Fibroblast of mammary gland (primary cell): ENCODE results near the gene DMWD.

Experiments
- DNase-seq: peaks from one replicate; pipeline ENCODE4 v3.0.0-alpha.2; 2010; ENCODE audit warnings: low read depth
- H3K4me3 ChIP-seq: 2 replicates; pipeline ENCODE4 v1.5.1; 2011; ENCODE audit warnings: low read depth, mild to moderate bottlenecking, low read length, moderate library complexity; ENCODE audit not compliant: control insufficient read depth
- TF ChIP-seq, protein P1 (sequence below): conservative IDR thresholded peaks from 2 replicates; pipeline ENCODE4 v1.5.1; 2011; ENCODE audit warnings: low read depth, low read length, inconsistent platforms; ENCODE audit not compliant: control insufficient read depth, insufficient read depth

DMWD gene

DNA sequence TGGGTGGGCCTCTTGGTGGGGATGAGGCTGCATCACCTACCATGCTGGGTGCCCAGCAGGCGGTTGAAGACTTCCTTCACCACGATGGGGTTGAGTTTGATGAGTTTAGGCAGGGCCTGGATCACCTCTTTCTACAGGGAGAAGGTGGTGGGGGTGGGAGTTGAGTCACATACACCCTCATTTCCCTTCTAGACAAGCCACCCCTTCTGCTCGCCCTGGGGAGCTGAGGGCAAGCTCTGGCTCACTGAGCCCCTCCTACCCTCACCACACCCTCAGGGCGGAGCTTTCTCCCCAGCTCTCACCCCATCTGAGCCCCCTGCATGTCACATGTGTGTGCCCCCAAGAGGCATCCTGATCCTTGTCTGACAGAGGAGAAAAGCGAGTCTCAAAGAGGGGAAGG is 30.1 kb upstream of the DMWD start:
- TF ChIP-seq, protein P1, sequence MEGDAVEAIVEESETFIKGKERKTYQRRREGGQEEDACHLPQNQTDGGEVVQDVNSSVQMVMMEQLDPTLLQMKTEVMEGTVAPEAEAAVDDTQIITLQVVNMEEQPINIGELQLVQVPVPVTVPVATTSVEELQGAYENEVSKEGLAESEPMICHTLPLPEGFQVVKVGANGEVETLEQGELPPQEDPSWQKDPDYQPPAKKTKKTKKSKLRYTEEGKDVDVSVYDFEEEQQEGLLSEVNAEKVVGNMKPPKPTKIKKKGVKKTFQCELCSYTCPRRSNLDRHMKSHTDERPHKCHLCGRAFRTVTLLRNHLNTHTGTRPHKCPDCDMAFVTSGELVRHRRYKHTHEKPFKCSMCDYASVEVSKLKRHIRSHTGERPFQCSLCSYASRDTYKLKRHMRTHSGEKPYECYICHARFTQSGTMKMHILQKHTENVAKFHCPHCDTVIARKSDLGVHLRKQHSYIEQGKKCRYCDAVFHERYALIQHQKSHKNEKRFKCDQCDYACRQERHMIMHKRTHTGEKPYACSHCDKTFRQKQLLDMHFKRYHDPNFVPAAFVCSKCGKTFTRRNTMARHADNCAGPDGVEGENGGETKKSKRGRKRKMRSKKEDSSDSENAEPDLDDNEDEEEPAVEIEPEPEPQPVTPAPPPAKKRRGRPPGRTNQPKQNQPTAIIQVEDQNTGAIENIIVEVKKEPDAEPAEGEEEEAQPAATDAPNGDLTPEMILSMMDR: no peak
- no peak overlapping the region for H3K4me3 ChIP-seq

DNA sequence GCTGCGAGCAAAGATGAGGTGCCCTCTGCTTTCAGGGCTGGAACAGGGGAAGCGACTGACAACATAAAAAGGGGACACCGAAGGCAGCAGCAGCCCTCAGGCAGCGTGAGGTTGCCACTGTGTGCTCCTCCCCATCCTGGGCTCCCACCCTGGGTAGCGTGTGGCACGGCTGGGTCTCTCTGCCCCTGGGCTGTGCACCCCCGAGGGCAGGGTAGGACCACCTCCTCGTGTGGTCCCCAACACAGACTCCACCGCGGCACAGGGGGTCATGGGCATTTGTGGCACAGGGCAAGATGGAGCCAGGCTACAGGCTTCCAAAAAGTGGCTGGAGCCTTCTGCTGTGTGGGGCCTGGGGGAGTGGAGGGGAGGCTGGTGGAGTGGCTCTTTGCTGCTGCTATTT is 28.9 kb upstream of the DMWD start:
- no peak overlapping the region for H3K4me3 ChIP-seq
- no peak for DNase-seq
- TF ChIP-seq, protein P1: no peak

More for the DNA sequence above, 30.1 kb upstream of the DMWD start:
- DNase-seq: no peak

DNA sequence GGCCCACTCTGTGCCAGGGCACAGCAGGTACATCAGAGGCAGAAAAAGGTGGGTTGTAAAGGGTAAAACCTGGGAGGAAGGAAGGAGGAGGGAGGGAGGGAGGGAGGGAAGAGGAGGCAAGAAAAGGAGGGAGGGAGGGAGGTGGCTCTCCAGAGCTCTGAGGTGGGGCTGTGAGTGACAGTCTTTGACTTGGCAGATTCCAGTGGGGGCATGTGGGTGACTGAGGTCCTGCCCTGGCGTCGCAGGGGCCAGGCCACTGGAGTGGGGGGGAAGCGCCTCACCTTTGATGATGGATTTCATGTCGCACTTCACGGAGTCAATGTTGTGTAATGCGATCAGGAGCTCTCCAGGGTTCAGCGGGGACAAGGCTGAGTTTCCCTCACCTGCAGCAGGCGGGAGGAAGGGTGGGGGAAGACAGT is 28.5 kb upstream of the DMWD start:
- DNase-seq: no peak
- TF ChIP-seq, protein P1: no peak
- no peak overlapping the region for H3K4me3 ChIP-seq

DNA sequence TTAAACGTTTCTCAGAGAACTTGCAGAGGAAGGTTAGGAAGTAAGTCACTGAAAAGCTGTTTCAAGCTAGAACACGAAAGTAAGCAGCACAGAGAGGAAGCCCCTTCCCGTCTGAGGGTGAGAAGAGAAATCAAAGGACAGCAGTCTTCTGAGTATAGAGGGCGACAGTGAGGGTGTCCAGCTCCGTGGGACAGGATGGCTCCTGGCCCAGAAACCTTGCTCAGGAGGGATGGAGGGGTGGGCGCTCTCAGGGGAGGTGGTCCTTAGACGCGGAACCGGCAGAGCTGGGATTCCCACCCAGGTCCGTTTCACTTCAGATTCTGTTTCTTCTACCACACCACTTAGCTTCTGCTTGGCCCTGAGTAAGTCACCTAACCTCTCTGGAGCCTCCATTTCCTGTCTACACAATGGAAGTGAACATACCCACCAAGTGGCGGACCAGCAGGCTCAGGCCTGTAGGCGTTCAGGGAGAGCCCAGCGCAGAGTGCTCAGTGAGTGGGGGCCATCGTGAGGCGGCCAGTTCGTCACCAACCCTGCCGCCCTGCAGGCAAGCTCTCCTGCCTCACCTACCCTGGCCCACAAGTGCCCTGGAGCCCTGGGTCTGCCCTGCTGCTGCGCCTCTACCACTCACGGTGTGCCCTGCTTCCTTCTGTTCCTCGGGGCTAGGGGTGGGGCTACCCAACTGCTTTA is 27.9 kb upstream of the DMWD start:
- TF ChIP-seq, protein P1: no peak
- DNase-seq: no peak
- H3K4me3 ChIP-seq: no peak overlapping the region

DNA sequence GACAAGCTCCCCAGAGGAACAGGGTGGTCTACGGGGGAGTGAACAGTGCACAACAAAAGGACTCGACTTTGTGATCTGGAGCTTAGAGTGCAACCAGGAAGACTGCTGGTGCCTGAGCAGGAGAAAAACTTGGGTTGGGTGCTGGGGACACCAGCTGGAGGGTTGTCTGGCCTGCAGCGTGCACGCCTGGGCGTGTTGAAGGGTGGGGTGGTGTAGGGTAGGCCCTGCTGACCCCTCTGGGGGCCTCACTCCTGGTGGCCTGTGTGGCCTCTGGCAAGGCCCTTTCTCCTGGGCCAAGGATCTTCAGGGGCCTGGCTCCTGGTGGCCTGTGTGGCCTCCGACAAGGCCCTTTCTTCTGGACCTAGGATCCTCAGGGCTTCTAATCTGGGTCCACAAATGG is 27.1 kb upstream of the DMWD start:
- TF ChIP-seq, protein P1: no peak
- DNase-seq: no peak
- H3K4me3 ChIP-seq: no peak overlapping the region

DNA sequence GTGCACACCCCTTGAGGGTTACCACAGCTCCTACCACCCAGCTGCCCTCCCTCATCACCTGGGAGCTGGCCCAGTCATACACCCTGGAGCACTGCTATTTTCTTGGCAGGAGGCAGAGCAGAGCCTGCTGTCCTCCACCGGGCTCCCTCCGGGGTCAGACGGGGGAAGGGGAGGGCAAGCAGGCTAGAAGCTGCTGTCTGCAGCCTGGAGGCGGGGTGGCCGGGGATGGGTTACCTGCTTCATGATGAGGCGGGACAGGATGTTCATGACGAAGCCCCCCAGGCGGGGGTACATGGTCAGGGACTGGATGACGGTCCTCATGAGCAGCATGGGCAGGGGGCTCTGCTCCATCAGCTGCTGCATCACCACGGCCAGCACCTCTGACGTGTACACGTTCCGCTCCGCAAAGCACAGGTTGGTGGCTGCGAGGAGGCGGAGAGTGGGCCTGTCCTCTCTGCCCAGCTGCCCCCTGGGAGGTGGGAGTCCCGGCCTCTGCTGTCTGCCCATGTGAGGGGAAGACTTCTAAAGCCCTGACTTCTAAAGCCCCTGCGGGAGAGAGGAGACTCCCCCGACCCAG is 25.2 kb upstream of the DMWD start:
- H3K4me3 ChIP-seq: no peak overlapping the region
- no peak for DNase-seq
- TF ChIP-seq, protein P1: no peak
